Measurements from ENCODE around the gene RTN4RL2.

RTN4RL2 gene

DNA sequence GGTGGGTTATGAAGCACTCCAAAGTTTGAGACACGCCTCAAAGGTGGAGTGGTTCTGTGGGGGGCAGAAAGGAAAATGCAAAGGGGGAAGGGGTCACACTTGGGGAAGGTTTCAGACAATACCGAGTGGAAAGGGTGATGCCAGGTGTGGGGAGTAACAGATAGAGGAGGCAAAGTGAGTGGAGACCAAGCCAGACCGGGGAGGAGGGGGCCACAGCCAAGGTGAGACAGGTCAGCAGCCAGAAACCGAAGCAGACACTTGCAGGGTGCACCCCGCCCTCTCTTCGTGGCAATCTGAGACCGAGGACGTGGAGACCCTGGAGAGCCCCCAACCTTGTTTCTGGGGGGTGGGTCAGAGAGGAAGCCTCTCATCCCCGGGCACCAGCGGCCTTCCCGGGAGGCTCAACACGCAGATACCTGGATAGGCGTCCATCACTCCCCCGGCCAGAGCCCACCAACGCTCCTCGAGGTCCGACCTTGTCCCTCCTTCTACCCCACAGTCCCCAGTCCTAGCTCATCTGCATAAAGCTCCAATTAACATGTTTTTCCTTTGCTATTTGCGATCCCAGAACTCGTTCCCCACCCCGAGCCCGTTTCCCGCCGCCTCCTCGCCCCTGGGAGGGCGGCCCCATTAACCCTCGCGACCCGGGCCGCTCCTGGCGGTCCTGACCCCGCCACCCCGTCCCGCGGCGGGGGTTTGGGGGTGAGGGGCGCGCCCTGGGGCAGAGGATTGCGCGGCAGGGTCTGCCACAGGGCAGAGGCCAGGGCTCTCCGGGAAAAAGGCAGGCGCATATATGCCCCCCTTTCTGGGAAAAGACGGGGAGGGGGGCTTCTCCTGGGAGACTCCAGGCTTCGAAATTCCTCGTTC is 21.8 kb downstream of the RTN4RL2 start:
- DNase-seq: no peak

DNA sequence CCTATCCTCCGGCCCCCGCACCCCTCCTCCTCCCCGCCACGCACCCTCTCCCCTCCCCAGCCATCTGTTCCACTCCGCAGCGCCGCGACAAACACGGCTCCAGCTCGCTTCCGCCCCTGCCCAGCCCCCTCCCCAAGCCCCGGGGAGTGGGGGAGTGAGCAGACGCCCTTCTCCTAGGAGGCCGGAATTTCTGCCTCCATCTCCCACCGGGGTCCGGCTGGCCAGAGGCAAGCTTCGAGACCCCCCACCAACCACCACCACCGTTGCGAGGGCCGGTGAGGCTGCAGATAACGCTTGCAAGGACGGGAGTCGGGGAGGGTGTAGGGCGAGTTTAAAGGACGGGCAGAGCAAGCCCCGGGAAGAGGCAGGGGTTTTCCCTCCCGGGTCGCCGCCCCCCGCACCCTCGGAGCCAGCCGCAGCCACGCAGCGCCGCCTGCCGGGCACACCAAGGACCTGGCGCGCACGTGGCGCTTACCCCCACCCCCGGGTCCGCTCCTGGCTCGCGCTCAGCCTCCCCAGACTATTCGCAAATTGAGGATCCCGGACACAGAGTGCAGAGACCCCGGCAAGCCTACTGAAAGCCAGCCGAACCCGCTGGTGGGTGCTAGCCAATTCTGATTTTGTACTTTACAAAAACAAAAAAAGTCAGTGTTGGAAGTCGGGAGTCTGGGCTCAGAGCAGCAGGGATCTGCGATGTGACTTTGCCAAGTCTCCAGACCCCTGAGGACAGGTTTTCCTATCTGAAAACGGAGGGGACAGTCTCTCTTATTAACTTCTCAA is 22.6 kb downstream of the RTN4RL2 start:
- DNase-seq: peak; percentile 79 to 82

DNA sequence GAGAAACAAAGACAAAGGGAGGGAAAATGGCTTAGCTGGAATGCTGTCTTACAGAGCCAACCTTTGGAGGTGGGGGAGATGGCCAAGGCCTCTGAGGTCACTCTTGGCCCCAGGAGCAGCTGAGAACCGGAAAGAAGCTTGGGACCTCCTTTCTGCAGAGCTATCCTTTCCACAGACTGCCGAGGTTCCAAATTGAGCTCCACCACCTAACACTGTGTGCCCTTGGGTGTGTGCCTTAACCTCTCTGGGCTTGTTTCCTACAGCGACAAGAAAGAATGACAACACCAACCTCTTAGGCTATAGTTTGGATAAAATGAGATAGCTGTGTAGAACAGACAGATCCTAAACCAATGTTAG is 23.2 kb downstream of the RTN4RL2 start:
- no peak for DNase-seq

DNA sequence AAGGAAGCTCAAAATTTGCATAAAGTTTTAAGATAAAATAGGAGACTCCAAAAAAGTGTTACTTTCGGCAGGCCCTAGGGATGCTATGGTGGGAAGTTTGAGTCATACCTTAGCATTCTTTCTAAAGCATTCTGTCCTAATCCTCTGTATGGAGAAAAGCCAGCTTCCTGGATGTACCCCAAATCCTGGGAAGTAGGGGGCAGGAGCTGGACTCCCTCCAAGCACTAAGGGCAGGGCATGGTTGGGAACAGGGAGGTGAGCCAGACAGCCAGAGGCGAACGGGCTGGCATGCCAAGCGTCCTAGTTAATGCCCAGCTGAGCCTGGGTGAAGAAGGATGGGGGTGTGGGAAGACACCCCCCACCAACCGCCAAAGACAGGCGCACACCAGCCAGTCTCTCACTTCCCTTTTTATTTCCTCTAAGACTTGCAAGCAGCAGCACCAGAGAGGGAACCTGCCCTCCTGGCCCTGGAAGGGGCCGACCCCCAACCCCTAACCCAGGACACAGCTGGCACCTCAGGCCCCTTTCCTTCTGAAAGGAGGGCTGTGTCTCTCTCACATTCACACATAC is 23.9 kb downstream of the RTN4RL2 start:
- DNase-seq: no peak

DNA sequence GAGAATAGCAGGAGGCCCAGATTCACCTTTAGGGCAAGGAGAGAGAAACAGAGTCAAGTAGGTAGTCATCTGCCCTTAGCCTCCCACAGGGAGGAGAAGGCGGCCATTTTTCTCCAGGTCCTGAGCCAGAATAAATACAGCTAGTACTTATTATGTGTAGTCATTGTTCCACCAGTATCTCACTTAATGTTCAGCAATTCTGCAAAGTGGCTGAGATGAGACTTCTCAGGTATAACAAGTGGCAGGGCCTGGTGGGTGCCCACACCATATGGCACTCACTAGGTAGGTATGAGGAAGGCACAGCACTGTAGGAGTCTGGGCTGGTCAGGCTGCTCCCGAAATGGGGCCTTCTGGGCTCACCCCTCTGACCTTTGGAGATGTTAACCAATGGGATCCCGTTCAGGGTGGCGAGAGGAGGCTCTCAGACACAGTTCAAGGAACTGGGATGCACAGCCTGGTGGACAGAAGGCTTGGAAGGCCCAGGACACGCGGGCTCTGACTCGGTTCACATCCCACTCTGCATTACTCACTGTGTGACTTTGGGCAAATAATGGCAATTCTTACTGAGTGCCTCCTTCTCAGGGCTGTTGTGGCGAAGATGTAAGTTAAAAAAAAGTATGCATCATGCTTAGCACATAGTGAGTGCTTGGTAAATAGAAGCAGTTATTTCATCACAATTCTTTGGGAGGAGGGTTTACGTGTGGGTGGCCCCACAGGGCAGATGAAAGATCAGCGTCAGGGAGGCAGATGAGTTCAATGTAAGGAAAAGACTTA is 25.1 kb downstream of the RTN4RL2 start:
- DNase-seq: no peak

DNA sequence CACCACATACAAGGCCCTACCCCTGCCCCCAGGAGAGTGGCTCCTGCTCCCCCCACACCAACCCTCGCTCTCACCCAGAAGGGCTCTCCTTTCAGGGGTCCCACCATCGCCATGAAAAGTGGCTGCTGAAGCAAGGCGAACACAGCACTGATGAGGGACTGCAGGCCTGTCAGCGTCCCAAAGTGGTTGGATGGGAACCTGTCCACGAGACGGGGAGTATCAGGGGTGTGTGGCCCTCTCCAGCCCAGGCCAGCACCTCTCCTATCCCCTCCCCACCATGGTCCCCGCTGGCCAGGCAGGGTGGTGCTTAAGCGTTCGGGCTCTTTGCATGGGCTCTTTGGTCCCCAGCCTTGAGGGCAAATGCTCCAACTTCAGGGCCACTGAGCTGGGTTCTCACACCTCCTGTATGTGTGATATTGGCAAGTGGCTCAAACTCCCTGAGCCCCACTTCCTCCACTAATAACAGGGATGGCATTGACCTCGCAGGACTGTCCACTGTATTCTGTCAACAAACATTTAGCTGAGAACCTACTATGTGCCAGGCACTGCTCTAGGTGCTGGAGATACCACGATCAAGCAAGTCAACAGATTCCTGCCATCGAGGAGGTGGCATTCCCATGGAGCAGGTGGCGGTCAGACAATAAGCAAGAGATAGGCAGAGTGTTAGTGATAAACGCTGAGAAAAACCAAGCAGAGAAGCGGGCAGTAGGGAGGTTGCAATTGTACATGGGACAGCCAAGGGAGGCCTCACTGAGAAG is 26.9 kb downstream of the RTN4RL2 start:
- no peak for DNase-seq

DNA sequence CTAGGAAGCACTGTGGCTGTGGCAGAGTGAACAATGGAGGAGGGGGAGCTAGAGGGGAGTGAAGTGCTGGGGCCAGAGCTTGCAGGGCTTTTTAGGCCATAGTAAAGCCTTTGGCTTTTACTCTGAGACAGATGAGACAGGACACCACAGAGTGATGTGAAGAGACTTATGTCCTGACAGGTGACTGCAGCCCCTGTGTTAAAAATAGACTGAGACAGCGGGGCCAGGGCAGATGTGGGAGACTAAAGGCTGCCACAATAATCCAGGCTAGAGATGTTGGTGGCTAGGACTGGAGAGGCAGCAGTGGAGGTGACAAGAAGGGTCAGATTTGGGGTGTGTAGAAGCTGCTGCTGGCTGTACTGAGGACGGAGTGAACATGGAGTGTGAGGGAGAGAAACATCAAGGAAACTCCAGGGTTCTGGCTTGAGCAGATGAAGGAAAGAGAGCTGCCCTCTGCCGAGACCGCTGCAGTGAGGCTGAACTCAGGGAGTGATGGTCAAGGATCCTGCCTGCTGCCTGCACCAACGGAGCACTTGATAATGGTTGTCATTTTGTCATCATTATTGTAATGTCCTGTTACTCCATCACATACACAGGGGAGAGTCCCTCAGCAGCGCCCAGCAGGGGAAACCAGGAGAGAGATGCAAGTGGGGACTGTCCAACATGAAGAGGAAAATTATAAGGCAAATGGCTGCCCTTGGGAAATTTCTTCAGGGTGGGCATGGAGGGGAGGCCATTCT is 27.8 kb downstream of the RTN4RL2 start:
- DNase-seq: no peak

DNA sequence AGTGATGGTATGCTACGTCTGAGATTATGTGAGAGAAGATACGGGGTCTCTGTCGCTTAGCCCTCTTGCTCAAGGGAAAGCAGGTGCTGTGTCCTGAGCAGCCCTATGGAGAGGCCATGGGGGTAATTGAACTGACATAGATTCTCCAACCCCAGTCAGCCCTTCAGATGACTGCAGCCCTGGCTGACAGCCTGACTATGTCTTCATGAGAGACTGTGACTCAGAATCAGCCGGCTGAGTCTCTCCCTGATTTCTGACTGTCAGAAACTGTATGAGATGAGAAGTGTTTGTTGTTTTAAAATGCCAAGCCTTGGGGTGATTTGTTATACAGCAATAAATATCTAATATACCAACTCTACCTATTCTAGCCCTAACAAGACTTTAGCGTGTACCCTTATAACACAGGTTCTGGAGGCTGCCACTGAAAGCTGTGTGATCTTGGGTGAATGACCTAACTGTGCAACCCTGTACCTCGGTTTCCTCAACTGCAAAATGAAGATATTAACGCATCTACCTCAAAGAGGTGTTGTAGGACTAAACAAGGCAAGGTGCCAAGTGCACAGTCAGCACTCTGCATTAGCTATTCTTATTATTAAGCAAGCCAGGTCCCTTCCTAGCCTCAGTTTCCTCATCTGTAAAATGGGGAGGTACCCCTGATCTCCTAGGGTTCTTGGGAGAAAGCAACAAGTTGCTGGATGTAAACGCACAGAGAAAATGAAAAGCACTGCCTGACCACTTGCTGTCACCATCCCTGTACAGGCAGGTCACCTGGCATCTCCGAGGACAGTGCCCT is 30.3 kb downstream of the RTN4RL2 start:
- DNase-seq: no peak

DNA sequence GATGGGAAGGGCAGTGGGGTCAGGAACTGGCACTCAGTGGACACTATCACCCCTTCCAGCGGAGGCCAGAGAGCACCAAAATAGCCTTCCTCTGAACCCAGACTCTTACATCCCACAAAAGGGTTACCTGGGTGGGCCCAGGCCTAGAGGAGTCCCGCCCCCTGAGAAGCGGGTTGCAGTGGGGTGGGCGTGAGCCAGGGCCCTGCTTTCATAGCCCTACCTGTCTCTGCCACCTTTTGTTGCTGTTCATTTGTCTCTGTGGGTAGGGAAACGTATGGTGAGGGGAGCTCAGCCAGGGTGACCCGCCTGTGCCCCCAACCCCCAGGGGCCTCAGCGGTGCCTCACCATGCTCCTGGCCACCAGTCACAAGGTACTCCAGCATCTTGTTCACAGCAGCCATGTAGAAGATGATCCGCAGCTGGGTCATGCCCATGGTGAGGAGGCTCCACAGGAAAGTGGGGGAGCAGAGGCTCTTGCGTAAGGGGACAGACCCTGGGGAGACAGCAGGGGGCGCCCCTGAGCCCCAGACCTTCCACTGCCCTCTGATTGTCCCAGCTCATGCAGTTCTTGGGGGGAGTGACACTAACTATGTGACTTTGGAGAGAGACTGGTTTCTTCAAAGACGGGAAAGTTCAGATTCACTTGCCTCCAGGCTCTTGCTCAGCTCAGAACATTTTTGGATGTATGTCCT is 31.2 kb downstream of the RTN4RL2 start:
- peak in 1 of 2 experiments; percentile 9 for DNase-seq

DNA sequence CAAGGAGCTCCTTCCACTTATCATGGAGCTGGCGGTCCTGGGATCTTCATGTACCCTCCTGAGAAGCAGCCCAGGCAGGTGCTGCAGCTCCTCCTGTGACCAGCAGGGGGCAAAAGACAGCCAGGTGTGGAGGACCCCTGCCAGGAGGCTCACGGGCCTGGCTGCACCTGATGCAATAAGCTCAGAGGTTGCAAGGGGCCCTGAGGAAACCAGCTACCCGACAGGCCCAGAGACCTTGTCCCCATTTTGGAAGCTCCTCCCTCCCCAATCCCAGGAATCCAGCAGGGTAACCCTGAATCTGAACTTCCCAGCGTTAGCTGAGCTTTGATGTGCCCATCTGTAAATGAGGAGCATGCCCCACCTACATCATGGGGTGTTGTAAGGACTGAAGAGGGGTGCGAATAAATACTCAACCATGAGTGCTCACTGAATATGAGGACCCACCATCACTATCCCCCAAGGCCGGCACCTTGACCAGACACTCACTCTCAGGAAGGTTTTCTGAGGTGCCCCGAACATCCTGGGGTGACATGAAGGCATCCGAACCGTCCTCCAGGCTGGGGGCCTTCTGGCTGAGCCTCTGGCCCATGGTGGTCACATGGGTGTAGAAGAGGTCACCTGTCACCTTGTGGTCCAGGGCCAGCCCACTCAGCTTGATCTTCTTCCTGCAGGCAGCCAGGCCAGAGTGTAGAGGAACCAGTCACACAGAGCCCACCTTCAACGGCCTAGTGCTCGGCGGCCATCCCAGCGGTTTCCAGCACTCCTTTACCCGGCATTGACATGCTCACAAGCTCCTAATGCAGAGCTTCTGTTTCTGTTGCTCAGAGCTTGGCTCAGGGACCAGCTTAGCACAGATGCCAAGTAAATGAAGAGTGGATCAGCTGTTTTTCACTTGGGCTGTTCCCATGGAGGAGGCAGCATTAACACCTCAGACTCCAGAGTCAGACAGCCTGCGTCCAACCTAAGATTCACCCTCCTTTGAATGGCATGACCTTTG is 33.5 kb downstream of the RTN4RL2 start:
- DNase-seq: peak in 1 of 2 experiments; percentile 49

DNA sequence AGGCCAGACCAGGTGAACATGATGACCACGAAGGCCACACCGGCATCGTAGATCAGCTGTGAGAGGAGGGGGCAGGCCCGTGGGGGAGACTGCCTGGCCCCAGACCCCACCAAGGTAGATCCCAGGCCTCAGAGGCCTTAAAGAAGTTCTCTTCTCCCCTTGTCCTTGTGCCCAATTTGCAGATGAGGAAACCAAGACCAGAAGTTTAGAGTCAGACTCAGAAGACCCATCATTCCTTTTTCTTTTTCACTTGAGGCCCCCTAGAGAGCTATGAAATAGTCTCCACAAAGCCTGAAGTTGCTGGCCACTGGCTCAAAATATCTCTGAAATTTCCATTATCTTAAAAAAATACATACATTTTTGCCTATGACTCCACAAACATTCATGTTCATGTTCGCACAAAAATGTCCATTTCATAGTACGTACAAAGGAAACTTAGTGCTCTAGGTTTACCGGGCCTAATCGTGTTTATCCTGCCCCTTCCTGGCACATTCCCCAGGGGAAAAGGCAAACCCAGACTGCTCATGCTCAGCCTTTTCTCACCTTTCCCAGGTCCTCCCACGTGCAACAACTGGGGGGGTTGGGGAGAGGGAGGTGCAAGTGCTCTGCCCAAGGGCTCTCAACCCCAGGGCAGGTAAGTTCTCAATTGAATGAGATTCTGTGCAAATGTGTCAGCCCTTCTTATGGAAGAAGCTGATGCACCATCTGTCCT is 35.9 kb downstream of the RTN4RL2 start:
- DNase-seq: peak in 1 of 2 experiments; percentile 21

DNA sequence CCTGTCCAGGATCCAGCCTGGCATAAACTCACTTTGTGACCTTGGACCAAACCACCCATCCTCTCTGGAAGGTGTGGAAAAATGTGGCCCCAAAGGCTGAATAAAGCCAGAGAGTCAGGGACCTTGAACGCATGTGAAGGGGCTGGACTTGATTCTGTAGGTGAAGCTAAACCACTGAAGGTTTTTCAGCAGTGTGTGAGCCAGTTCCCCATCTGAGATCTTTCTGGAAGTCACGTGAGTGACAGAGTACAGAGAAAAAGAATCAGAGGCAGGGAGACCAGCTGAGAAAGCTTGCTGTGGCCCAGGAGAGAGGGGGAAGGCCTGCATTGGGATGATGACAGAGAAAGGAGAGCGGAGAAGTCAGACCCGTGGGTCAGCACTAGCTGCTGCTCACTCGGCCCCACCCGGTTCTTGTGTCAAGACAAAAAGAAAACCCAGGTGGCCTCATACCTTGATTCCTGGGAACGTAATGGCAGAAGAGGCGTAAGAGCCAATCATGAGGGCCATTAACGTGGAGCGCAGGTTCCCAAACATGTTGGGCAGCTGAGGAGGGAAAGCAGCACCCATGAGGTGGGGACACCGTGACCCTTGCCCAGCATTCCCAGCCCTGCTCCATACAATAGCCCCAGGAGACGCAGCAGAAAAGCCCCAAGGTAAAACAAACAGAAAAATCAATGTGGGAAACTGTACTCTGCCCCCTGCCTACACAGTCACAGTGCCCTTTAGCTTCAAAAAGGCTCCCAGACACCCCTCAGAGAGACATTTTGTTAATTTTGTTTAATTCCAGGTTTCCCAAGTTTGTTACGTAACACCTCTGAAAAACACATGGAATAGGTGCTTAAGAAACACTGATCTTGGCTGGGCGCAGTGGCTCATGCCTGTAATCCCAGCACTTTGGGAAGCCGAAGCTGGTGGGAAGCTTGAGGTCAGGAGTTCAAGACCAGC is 37.2 kb downstream of the RTN4RL2 start:
- DNase-seq: no peak

DNA sequence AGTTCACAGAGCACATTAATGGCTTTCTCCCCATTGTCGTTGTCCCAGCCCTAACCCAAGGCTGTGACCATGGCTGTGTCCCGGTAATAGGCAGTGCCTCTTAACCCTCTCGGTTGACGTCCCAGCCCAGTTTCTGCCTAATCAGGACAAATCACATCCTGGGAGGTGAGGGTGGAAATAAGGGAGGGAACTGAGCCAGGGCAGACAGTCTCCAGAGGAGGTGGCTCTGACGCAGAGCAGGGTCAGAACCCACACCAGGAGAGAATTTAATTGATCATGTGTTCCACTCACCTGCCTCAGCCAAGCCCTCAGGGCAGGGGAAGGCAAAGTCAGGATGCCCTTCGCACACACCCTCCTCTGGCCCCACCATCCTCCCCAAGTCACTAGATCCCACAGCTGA is 38.2 kb downstream of the RTN4RL2 start:
- no peak for DNase-seq

DNA sequence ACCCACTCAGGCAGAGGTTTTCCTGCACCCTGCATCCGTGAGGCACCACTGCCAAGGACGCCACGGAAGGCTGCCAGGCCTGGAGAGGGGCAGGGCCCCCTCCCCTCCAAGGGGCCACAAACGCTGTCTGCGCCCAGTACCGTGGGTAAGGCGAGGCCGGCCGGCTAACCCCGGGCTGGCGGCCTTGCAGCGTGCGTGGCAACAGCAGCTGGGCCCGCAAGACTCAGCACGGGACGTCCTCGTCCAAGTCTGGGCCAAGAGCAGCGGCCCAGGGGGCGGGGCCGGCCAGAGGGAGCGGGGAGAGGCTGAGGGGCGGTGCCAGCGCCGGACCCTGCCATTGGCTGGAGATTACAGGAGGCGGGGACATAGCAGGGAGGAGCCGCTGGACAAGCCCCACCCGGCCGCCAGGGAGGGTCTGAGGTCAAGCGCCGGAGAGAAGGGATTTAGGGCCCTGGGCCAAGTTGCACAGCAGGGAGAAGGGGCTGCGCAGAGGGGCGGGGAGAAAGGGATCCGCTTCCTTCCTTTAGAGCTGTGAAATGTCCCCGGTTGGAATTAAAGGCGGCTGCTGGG is 39.2 kb downstream of the RTN4RL2 start:
- DNase-seq: peak; percentile 80 to 90

DNA sequence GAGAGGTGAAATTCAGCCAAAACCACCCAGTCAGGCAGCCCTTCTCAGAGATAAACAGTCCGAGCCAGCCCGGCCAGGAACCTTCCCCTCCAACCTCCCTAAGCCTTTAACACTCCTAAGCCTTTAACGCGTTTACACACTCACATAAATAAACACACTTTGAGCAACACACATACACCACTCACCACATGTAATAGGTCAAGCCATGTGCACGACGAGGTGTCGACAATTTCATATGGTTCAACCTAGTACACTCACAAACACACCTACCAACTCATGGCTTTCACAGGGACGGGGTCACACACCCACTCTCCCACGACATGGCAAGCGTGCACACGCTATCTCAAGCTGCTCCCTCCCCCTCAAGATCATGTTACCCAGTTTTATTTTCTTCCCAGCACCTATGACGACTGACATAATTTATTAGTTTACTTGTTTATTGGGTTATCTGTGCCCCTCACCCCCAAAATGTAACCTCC is 39.7 kb downstream of the RTN4RL2 start:
- no peak for DNase-seq

DNA sequence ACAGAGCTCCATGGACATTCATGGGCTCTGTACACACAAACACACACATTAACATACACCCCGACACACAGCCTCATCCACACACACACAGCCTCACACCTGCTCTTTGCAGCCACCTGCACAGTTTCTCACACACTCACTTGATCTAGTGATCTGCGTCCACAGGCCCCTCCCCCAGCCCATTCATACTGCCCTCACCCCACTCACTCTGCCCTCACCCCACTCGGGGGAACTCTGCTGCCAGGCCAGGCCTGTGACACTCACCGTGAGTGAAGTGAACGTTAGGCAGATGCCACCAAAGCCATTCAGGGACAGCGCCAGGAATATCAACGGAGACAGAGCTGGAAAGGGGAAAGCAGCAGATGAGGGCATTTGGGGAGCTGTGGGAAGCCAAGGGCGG is 40.2 kb downstream of the RTN4RL2 start:
- DNase-seq: no peak

Measured in NCI-H524 (cell line).